ENCODE measurements around the gene TAS2R38. TPM values are rescaled to one million over a fixed set of nuclear protein-coding genes. Genes with fewer than 3 reads are reported as not detected.

The TAS2R38 gene
- total and polyA plus RNA-seq, 2 experiments from 2014 or later, result 0.24 TPM; not detected in 1

DNA sequence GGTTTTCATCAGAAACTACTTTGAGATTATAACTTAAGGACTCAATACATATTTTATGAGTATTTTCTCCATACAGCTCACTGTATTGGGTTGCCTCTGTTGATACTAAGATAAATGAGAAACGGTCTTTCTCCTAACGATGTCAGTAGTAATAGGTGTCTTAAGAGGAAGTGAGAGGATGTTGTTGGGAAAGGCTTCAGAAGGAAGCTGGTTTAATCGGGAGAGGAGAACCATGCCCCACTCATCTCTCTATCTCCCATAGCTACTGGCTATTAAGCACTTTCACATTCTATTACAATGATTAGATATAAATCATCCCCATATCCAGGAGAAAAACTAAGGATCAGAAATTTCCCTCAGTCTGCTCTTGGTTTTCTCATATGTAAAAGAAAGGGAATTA, 28.8 kb downstream of the TAS2R38 start:
- Histone ChIP-seq H3F3A (replicated peaks; ENCODE audit: low read depth) (no peaks in the 10 kb centered on the region), H3K79me2 (replicated peaks; ENCODE audit: insufficient read depth) (no peaks in the 10 kb centered on the region), H3K27ac (ENCODE audit: low read depth) (no peak overlapping the region), H3K4me3 (no peak overlapping the region), H3K4me2 (no peak overlapping the region), H4K20me1 (replicated peaks; ENCODE audit: insufficient read depth) (no peaks in the 10 kb centered on the region), H2AFZ (no peak overlapping the region), H3K36me3 (ENCODE audit: insufficient read depth) (no peaks in the 10 kb centered on the region), H3K27me3 (ENCODE audit: insufficient read depth) (no peaks in the 10 kb centered on the region), H3K9me2 (ENCODE audit: insufficient read depth) (peaks cover 6% of the 10 kb centered on the region; the same call in 1 of the 2 replicates), H3K4me1 (ENCODE audit: insufficient read depth) (no peaks in the 10 kb centered on the region)
- Mint-ChIP-seq H3K9me3 (peaks cover 13% of the 10 kb centered on the region; the same call in 2 of the 3 replicates), H3K36me3 (ENCODE audit: low read depth) (peaks cover 5% of the 10 kb centered on the region; the same call in 1 of the 3 replicates), H3K4me3 (no peak overlapping the region), H3K27ac (no peak overlapping the region), H3K4me1 (no peaks in the 10 kb centered on the region), H3K27me3 (ENCODE audit: insufficient read depth, low read depth, poor library complexity) (no peaks in the 10 kb centered on the region)
- DNase-seq (ENCODE audit: low spot score) (no peak), ATAC-seq (no peak)
- TF ChIP-seq STAT1 (IDR thresholded peaks at IDR 0.05; ENCODE audit: unreplicated experiment), result no peak
- no peak for TF ChIP-seq ZNF114 (CRISPR knock-in tag; IDR thresholded peaks at IDR 0.05)
- TF ChIP-seq, protein P1, sequence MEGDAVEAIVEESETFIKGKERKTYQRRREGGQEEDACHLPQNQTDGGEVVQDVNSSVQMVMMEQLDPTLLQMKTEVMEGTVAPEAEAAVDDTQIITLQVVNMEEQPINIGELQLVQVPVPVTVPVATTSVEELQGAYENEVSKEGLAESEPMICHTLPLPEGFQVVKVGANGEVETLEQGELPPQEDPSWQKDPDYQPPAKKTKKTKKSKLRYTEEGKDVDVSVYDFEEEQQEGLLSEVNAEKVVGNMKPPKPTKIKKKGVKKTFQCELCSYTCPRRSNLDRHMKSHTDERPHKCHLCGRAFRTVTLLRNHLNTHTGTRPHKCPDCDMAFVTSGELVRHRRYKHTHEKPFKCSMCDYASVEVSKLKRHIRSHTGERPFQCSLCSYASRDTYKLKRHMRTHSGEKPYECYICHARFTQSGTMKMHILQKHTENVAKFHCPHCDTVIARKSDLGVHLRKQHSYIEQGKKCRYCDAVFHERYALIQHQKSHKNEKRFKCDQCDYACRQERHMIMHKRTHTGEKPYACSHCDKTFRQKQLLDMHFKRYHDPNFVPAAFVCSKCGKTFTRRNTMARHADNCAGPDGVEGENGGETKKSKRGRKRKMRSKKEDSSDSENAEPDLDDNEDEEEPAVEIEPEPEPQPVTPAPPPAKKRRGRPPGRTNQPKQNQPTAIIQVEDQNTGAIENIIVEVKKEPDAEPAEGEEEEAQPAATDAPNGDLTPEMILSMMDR (conservative IDR thresholded peaks at IDR 0.05; ENCODE audit: low read depth in 2 of 2), result no peak

DNA sequence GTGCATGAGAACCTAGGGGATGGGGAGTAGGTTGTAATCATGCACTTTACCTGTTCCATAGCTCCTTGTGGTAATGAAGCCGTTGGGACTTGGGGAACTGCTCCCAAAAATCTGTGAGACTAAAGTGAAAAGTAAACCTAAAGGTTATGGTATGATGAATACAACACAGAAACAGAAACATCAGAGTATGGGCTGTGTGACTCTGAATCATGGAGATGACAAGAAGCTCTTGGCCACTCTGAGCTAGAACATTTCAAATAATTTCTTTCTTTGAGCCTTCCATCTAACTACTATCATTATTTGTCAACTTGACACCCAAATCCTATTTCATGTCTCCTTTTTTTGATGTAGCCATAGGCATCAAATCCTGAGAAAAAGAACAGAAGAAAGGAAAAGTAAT, 29.7 kb downstream of the TAS2R38 start:
- H3K36me3 Mint-ChIP-seq (ENCODE audit: low read depth), result peaks cover 5% of the 10 kb centered on the region; the same call in 1 of the 3 replicates
- TF ChIP-seq POLR2AphosphoS5 (IDR thresholded peaks at IDR 0.05; ENCODE audit: low read depth) (no peak), ZNF114 (CRISPR knock-in tag; IDR thresholded peaks at IDR 0.05) (no peak), EZH2 (IDR thresholded peaks at IDR 0.05; ENCODE audit: low read depth, unreplicated experiment) (no peak), JUNB (IDR thresholded peaks at IDR 0.05; ENCODE audit: unreplicated experiment) (no peak), ZNF331 (CRISPR knock-in tag; IDR thresholded peaks at IDR 0.05; ENCODE audit: low read depth) (no peak), CREB1 (CRISPR knock-in tag; IDR thresholded peaks at IDR 0.05; ENCODE audit: low read depth) (no peak)
- TF ChIP-seq, protein P1 (conservative IDR thresholded peaks at IDR 0.05; ENCODE audit: low read depth in 2 of 2), result no peak
- TF ChIP-seq, protein P2, sequence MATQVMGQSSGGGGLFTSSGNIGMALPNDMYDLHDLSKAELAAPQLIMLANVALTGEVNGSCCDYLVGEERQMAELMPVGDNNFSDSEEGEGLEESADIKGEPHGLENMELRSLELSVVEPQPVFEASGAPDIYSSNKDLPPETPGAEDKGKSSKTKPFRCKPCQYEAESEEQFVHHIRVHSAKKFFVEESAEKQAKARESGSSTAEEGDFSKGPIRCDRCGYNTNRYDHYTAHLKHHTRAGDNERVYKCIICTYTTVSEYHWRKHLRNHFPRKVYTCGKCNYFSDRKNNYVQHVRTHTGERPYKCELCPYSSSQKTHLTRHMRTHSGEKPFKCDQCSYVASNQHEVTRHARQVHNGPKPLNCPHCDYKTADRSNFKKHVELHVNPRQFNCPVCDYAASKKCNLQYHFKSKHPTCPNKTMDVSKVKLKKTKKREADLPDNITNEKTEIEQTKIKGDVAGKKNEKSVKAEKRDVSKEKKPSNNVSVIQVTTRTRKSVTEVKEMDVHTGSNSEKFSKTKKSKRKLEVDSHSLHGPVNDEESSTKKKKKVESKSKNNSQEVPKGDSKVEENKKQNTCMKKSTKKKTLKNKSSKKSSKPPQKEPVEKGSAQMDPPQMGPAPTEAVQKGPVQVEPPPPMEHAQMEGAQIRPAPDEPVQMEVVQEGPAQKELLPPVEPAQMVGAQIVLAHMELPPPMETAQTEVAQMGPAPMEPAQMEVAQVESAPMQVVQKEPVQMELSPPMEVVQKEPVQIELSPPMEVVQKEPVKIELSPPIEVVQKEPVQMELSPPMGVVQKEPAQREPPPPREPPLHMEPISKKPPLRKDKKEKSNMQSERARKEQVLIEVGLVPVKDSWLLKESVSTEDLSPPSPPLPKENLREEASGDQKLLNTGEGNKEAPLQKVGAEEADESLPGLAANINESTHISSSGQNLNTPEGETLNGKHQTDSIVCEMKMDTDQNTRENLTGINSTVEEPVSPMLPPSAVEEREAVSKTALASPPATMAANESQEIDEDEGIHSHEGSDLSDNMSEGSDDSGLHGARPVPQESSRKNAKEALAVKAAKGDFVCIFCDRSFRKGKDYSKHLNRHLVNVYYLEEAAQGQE (IDR thresholded peaks at IDR 0.05; ENCODE audit: unreplicated experiment), result no peak

More for the DNA sequence above, 29.7 kb downstream of the TAS2R38 start:
- H3K9me2 ChIP-seq (ENCODE audit: insufficient read depth), result peaks cover 6% of the 10 kb centered on the region; the same call in 1 of the 2 replicates
- H3K36me3 ChIP-seq (ENCODE audit: insufficient read depth), result no peaks in the 10 kb centered on the region
- no peak for DNase-seq (ENCODE audit: low spot score)
- H3K79me2 ChIP-seq (replicated peaks; ENCODE audit: insufficient read depth), result no peaks in the 10 kb centered on the region
- no peaks in the 10 kb centered on the region for H4K20me1 ChIP-seq (replicated peaks; ENCODE audit: insufficient read depth)
- Mint-ChIP-seq H3K9me3 (peaks cover 13% of the 10 kb centered on the region; the same call in 2 of the 3 replicates), H3K4me1 (no peaks in the 10 kb centered on the region), H3K27ac (no peak overlapping the region), H3K27me3 (ENCODE audit: insufficient read depth, low read depth, poor library complexity) (no peaks in the 10 kb centered on the region), H3K4me3 (no peak overlapping the region)
- H3K4me1 ChIP-seq (ENCODE audit: insufficient read depth), result no peaks in the 10 kb centered on the region
- H3K27ac ChIP-seq (ENCODE audit: low read depth), result no peak overlapping the region
- H2AFZ ChIP-seq, result no peak overlapping the region
- H3K27me3 ChIP-seq (ENCODE audit: insufficient read depth), result no peaks in the 10 kb centered on the region
- H3F3A ChIP-seq (replicated peaks; ENCODE audit: low read depth), result no peaks in the 10 kb centered on the region
- H3K4me2 ChIP-seq, result no peak overlapping the region
- no peak for ATAC-seq
- H3K4me3 ChIP-seq, result no peak overlapping the region
